Loucy (cell line): Measurements from ENCODE around the gene POLR2F.

Source experiments
- H2AFZ ChIP-seq: fragments of 200-600 bp; sonication (generic); 2 replicates; pipeline ENCODE4 v1.6.0; 2016; ENCODE audit warnings: antibody characterized with exemption, mild to moderate bottlenecking, low read length, moderate library complexity
- H3F3A ChIP-seq: fragments of 200-600 bp; 2 replicates; pipeline ENCODE4 v1.6.0; 2016; ENCODE audit warnings: antibody characterized with exemption, low read depth, mild to moderate bottlenecking
- H3K27me3 ChIP-seq: fragments of 200-600 bp; sonication (generic); 2 replicates; pipeline ENCODE4 v1.6.1; 2014; ENCODE audit warnings: low read length, mild to moderate bottlenecking; ENCODE audit not compliant: insufficient read depth, poor library complexity, severe bottlenecking
- H3K36me3 ChIP-seq: fragments of 200-600 bp; sonication (generic); 2 replicates; pipeline ENCODE4 v1.6.1; 2016; ENCODE audit warnings: low read length; ENCODE audit not compliant: insufficient read depth
- H3K4me1 ChIP-seq: fragments of 200-600 bp; sonication (generic); 2 replicates; pipeline ENCODE4 v1.5.1; 2014; ENCODE audit warnings: low read length, mild to moderate bottlenecking; ENCODE audit not compliant: insufficient read depth, poor library complexity, severe bottlenecking
- H3K4me2 ChIP-seq: fragments of 200-600 bp; sonication (generic); 2 replicates; pipeline ENCODE4 v1.6.0; 2014; ENCODE audit warnings: antibody characterized with exemption, low read length, low read depth, mild to moderate bottlenecking; ENCODE audit not compliant: poor library complexity, severe bottlenecking
- H3K4me3 ChIP-seq: fragments of 200-600 bp; sonication (generic); 2 replicates; pipeline ENCODE4 v1.5.1; 2014; ENCODE audit warnings: low read length, mild to moderate bottlenecking, mixed read lengths; ENCODE audit not compliant: poor library complexity, severe bottlenecking
- H3K79me2 ChIP-seq: fragments of 200-600 bp; sonication (generic); 2 replicates; pipeline ENCODE4 v1.6.1; 2014; ENCODE audit warnings: low read length; ENCODE audit not compliant: insufficient read depth
- H3K9ac ChIP-seq: fragments of 200-600 bp; sonication (generic); 2 replicates; pipeline ENCODE4 v1.6.0; 2014; ENCODE audit warnings: mild to moderate bottlenecking, low read depth, low read length, moderate library complexity; ENCODE audit not compliant: poor library complexity, severe bottlenecking
- H3K9me2 ChIP-seq: fragments of 200-600 bp; sonication (generic); replicated peaks from 2 replicates; pipeline ENCODE4 v1.6.1; 2016; ENCODE audit warnings: low read depth, low read length, mixed read lengths
- H3K9me3 ChIP-seq: fragments of 200-600 bp; sonication (generic); 2 replicates; pipeline ENCODE4 v1.6.1; 2014; ENCODE audit warnings: mild to moderate bottlenecking, antibody characterized with exemption, low read length, low read depth; ENCODE audit not compliant: insufficient read depth
- H4K20me1 ChIP-seq: fragments of 200-600 bp; sonication (generic); 2 replicates; pipeline ENCODE4 v1.6.0; 2014; ENCODE audit warnings: antibody characterized with exemption, low read length, mild to moderate bottlenecking; ENCODE audit not compliant: insufficient read depth, poor library complexity, severe bottlenecking
- CTCF ChIP-seq: fragments of 200-600 bp; sonication (generic); conservative IDR thresholded peaks from 2 replicates; pipeline ENCODE4 v1.5.1; 2014; ENCODE audit warnings: mild to moderate bottlenecking, antibody characterized with exemption, low read length
- EZH2phosphoT487 ChIP-seq: fragments of 200-600 bp; IDR thresholded peaks from 2 replicates; pipeline ENCODE4 v1.6.1; 2018; ENCODE audit warnings: antibody characterized with exemption, mild to moderate bottlenecking, moderate library complexity, borderline replicate concordance

The POLR2F gene

GRCh38 chr22:37968452-37969251 lies 15.2 kb downstream of the POLR2F start:
- Histone ChIP-seq H3K36me3 (peaks cover 25% of the 10 kb centered on the region; the same call in 1 of the 2 replicates), H3K4me2 (no peak overlapping the region), H3K9me3 (no peaks in the 10 kb centered on the region), H3K4me3 (no peak overlapping the region), H3F3A (no peaks in the 10 kb centered on the region), H3K79me2 (no peaks in the 10 kb centered on the region), H3K9me2 (no peaks in the 10 kb centered on the region), H4K20me1 (no peaks in the 10 kb centered on the region), H2AFZ (no peak overlapping the region), H3K9ac (no peak overlapping the region), H3K4me1 (no peaks in the 10 kb centered on the region), H3K27me3 (no peaks in the 10 kb centered on the region)
- TF ChIP-seq EZH2phosphoT487 (no peak), CTCF (no peak)

GRCh38 chr22:37970864-37971263 lies 17.4 kb downstream of the POLR2F start:
- Histone ChIP-seq H3K9me3 (no peaks in the 10 kb centered on the region), H3K9me2 (no peaks in the 10 kb centered on the region), H3K36me3 (peaks cover 24% of the 10 kb centered on the region; the same call in 1 of the 2 replicates), H3F3A (no peaks in the 10 kb centered on the region), H3K4me1 (no peaks in the 10 kb centered on the region), H4K20me1 (no peaks in the 10 kb centered on the region), H3K27me3 (no peaks in the 10 kb centered on the region), H3K9ac (no peak overlapping the region), H3K79me2 (no peaks in the 10 kb centered on the region), H3K4me2 (no peak overlapping the region), H3K4me3 (no peak overlapping the region), H2AFZ (no peak overlapping the region)
- TF ChIP-seq CTCF (no peak), EZH2phosphoT487 (no peak)

GRCh38 chr22:37971475-37972434 lies 18.3 kb downstream of the POLR2F start:
- H3K9me3 ChIP-seq, result no peaks in the 10 kb centered on the region
- TF ChIP-seq EZH2phosphoT487 (no peak), CTCF (no peak)

More at GRCh38 chr22:37971475-37972434, 18.3 kb downstream of the POLR2F start:
- no peak overlapping the region for H3K4me2 ChIP-seq
- H2AFZ ChIP-seq, result no peak overlapping the region
- H3K4me1 ChIP-seq, result no peaks in the 10 kb centered on the region
- H3K79me2 ChIP-seq, result no peaks in the 10 kb centered on the region
- no peak overlapping the region for H3K9ac ChIP-seq
- H3K27me3 ChIP-seq, result no peaks in the 10 kb centered on the region
- peaks cover 17% of the 10 kb centered on the region; the same call in 1 of the 2 replicates for H3K36me3 ChIP-seq
- H3K4me3 ChIP-seq, result no peak overlapping the region
- no peaks in the 10 kb centered on the region for H4K20me1 ChIP-seq
- H3K9me2 ChIP-seq, result no peaks in the 10 kb centered on the region
- H3F3A ChIP-seq, result no peaks in the 10 kb centered on the region
